HG02970 (cell line): ENCODE data around the gene NFAT5.
"Not testable (repeated sequence)": the region's sequence is repeated elsewhere in the genome, so short reads cannot be mapped to it uniquely, and the experiment has no call there.

ENCODE experiments used
- ATAC-seq: cut with Tn5 transposase; IDR thresholded peaks from one replicate; pipeline ENCODE4 v1.9.1; 2021; ENCODE audit warnings: mild to moderate bottlenecking, moderate library complexity, moderate number of reproducible peaks; ENCODE audit not compliant: unreplicated experiment, low FRiP score

Gene NFAT5

GRCh38 chr16:69554495-69554894 lies 11.3 kb upstream of the NFAT5 start:
- ATAC-seq, result no peak

DNA sequence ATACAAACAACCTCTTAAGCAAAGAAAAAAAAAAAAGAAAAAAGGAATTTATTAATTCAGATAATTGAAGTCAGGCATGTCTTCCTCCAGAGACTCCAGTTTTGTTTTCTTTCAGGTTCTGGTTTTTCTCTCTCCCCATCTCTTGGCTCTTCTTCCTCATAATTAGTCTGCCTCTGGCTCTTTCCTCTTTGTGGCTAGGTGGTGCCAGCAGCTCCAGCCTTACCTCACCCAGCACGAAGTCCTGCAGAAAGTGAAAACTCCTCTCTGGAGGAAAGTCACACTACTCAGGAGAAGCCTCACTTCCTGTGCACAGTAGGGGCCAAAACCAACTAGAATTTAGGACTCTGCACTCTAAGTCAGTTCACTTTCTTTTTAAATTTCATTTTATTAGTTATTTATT lies 10.3 kb upstream of the NFAT5 start:
- ATAC-seq, result no peak

DNA sequence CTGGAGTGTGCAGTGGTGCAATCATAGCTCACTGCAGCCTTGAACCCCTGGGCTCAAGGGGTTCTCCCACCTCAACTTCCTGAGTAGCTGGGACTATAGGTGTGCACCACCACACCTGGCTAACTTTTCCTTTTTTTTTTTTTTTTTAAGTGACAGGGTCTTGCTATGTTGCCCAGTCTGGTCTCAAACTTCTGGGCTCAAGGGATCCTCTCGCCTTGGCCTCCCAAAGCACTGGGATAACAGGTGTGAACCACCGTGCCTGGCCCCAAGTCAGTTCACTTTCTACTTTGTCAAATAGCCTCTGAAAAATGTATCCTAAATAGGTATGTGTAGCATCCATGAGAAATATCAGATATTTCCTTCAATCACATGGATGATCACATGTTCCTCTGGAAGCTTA lies 9.9 kb upstream of the NFAT5 start:
- no peak for ATAC-seq

DNA sequence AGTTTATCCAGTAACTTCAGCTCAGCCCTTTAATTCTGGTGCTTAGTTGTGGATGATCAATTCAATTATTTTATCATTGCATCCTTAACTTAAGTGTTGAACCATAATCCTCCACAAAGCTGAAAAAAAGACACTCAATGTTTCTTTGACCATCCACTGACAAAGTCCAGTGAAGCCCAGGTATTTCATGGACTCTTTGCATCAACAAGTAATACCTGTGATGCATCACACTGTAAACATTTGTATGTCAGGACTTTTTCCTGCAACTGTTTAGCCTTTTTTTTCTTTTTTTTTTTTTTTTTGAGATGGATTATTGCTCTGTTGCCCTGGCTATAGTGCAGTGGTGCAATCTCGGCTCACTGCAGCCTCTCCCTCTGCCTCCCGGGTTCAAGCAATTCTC lies 6.6 kb upstream of the NFAT5 start:
- no peak for ATAC-seq

DNA sequence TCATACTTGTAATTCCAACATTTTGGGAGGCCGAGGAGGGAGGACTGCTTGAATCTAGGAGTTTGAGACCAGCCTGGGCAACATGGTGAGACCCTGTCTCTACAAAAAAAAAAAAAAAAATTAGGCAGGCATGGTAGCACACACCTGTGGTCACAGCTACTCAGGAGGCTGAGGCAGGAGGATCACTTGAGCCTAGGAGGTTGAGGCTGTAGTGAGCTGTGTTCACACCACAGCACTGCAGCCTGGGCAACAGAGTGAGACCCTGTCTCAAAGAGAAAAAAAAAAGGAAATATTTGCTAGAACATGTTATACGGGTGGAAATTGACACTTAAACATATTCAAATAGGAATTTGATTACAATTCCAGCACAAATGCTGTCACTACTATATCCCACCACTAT lies 4.4 kb upstream of the NFAT5 start:
- ATAC-seq, result not testable (repeated sequence)

- no peak for ATAC-seq
Measured at GRCh38 chr16:69561901-69562300, 3.9 kb upstream of the NFAT5 start.

- no peak for ATAC-seq
Measured at GRCh38 chr16:69562813-69563212, 3.0 kb upstream of the NFAT5 start.

DNA sequence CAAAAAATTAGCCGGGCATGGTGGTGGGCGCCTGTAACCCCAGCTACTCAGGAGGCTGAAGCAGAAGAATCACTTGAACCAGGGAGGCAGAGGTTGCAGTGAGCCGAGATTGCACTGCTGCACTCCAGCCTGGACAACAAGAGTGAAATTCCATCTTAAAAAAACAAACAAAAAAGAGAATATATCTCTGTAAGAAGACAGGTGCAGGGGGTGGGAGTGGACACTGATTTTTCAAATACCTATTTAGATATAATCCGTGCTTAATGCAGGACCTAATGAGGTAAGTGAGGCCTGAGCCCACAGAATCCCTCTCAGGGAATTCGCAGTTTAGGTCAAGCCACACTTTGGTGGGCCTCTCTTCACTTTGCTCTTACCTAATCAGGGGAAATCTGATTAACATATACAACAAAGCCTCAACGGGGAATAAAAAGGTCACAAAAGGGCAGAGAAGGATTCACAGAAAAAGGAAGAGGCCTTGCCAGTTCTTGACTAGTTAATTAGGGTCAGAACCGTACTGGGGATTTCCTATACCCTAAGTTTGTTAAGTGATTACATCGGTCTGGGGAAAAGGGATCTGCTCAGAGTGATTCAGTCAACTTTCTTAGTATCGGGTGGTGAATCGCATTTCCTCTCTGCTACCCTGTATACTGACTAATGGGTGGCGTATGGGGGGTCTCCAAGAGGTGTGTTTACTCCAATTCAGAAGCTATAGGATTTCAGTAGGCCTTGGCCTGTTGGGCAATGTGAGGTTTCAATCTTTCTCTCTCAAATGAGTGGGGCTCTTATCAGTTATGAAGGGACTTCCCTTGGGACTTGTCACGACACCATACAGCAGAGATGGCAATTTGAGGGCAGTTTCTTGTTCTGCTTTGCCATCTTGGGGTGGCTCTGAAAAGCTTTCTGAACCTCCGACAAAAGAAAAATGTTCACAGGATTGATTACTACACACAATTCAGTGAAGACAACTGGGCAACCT lies 1.9 kb upstream of the NFAT5 start:
- ATAC-seq, result peak; percentile 32

GRCh38 chr16:69564845-69565670 lies 708 bp upstream of the NFAT5 start:
- ATAC-seq, result no peak

GRCh38 chr16:69566240-69566980 lies 644 bp downstream of the NFAT5 start:
- ATAC-seq, result peak; percentile 34

- no peak for ATAC-seq
Measured at GRCh38 chr16:69566981-69567680, 1.4 kb downstream of the NFAT5 start.

DNA sequence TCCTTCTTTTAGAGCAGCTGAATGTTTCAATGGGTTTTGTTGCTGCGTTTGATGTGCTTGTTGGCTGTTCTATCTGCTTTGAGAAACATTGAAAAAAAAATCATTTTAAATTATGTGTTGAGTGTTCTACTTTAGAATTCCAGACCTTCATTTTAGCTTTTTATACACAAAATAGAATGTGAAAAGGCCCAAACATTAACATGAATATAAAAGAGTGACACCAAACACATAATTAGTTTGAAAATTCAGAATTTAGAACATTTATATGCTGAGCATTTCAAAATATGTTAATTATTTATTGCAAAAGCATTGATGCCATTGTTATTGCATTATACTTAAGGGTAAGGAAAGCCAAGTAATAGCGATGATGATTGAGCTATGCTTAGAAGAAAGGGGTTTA lies 2.9 kb downstream of the NFAT5 start:
- ATAC-seq, result no peak

- not testable (repeated sequence) for ATAC-seq
Measured at GRCh38 chr16:69578771-69579170, 13.0 kb downstream of the NFAT5 start.

GRCh38 chr16:69579783-69580481 lies 14.2 kb downstream of the NFAT5 start:
- ATAC-seq, result no peak

GRCh38 chr16:69581297-69581696 lies 15.5 kb downstream of the NFAT5 start:
- no peak for ATAC-seq

- not testable (repeated sequence) for ATAC-seq
Measured at GRCh38 chr16:69584493-69584892, 18.7 kb downstream of the NFAT5 start.

DNA sequence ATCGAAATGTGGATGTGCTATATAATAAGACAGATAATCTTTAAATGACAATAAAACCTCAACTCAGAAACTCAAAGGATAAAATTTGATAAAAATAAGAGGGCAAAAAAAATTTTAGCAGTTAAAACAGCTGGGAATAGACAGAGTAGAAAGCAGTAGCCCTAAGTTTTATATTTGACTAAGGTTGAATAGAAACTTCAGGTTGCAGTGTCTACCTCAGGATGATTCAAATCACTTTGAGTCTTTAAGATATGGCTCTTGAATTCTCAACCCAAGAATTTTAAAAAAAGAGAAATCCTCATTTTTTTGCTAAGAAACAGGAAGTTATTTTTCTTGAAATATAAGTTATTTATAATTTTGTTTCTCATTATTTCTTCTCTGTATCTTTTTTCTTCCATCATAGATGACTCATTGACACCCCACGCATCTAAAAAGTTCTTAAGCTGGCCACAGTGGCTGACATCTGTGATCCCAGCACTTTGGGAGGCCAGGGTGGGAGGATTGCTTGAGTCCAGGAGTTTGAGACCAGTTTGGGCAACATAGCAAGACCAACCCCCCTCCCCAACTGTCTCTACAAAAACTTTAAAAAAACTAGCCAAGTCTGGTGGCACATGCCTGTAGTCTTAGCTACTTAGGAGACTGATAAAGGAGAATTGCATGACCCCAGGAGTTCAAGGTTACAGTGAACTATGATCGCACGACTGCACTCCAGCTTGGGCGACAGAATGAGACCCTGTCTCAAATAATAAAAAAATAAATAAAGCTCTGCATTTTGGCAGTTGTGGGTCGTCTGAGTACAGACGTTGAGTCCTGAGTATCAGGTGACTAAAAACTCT lies 23.9 kb downstream of the NFAT5 start:
- no peak for ATAC-seq

DNA sequence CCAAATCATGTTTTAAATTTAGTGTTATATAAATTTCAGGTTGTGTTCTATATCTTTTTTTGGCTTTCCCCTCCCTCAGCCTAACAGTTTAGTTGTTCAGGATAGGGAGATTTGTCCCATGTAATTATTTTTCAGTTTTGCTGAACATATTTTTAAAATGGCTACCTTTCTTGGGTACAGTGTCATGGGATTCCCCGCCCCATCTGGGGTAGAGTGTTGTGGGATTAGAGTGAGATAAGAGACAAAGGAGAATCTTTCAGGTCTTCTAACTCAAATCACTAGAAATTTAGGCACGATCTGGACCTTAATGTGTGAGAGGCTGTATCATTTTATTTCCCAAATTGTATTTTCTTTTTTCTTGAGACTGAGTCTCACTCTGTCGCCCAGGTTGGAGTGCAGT lies 24.8 kb downstream of the NFAT5 start:
- no peak for ATAC-seq
